K562 (cell line): ENCODE measurements around the gene ZNF644. TPM values are rescaled to one million over a fixed set of nuclear protein-coding genes. Genes with fewer than 3 reads are reported as not detected.
A peak's percentile ranks its signal among the peaks of the same experiment; 100 is the strongest.

Experiments
- ATAC-seq: fragments of 200-7000 bp; cut with Tn5 transposase; 3 replicates; pipeline ENCODE4 v1.9.1; 2020; ENCODE audit warnings: moderate library complexity
- BruUV-seq: library from RNA; stranded (reverse); fragments of 400-500 nt; replicated peaks from 2 replicates; lab custom pipeline; 2021; lab: Mats Ljungman, UMichigan
- CTCF ChIA-PET: fragments of 300-600 bp; formaldehyde crosslinking; extraction: SDS; loops from one replicate; lab custom pipeline; 2021; ENCODE audit warnings: low intra/inter-chr PET ratio; lab: Yijun Ruan, JAX
- POLR2A ChIA-PET: fragments of 300-600, 350-650 bp; sonication (Branson Sonifier 250); formaldehyde crosslinking; extraction: SDS; loops from one replicate; lab custom pipeline; 2021; ENCODE audit warnings: antibody characterized with exemption, inconsistent platforms; lab: Yijun Ruan, JAX
- DNase-seq, 4 experiments: peaks; one replicate each; pipeline versions ENCODE4 v3.0.0 to v3.0.0-alpha.2; 2011 to 2018; ENCODE audit warnings: low spot score in 3 of 4, mixed read lengths in 3 of 4; ENCODE audit errors: extremely low read depth in 1 of 4
- FAIRE-seq: peaks from 2 replicates; lab custom pipeline; 2011; peaks lifted over from hg19 to GRCh38; lab: Jason Lieb, UNC
- H2AFZ ChIP-seq: 2 replicates; pipeline ENCODE4 v1.6.0; 2011; ENCODE audit warnings: low read depth, low read length, control low read depth, inconsistent platforms
- H3K27ac ChIP-seq: fragments of 200-600 bp; 3 replicates; pipeline ENCODE4 v1.8.0; 2011; ENCODE audit warnings: low read depth, mild to moderate bottlenecking, control low read depth, inconsistent platforms, low read length, moderate library complexity, mixed read lengths; ENCODE audit errors: extremely low read depth
- H3K27me3 ChIP-seq, 2 experiments: fragments of 300-600 bp in 1 of 2; 2 replicates in 1 of 2; 3 replicates in 1 of 2; pipeline versions ENCODE4 v1.6.0 to v1.8.0; 2011; ENCODE audit warnings: inconsistent platforms in 2 of 2, low read length in 2 of 2, mild to moderate bottlenecking in 1 of 2, mixed read lengths in 1 of 2, moderate library complexity in 1 of 2; ENCODE audit not compliant: control insufficient read depth in 2 of 2, insufficient read depth in 2 of 2
- H3K36me3 ChIP-seq: fragments of 300-600 bp; 3 replicates; pipeline ENCODE4 v1.8.0; 2011; ENCODE audit warnings: mild to moderate bottlenecking, low read length, inconsistent platforms; ENCODE audit not compliant: control insufficient read depth, insufficient read depth
- H3K4me1 ChIP-seq, 2 experiments: fragments of 200-600 bp in 1 of 2; replicated peaks in 1 of 2; 2 replicates in 1 of 2; 3 replicates in 1 of 2; pipeline versions ENCODE4 v1.5.1 to v1.8.0; 2011; ENCODE audit warnings: inconsistent platforms in 2 of 2, low read length in 2 of 2, mild to moderate bottlenecking in 1 of 2, mixed read lengths in 1 of 2, moderate library complexity in 1 of 2; ENCODE audit not compliant: control insufficient read depth in 2 of 2, insufficient read depth in 2 of 2
- H3K4me2 ChIP-seq: 2 replicates; pipeline ENCODE4 v1.6.1; 2011; ENCODE audit warnings: low read length, control low read depth, inconsistent platforms, mixed read lengths; ENCODE audit not compliant: insufficient read depth
- H3K4me3 ChIP-seq: fragments of 200-600 bp; sonication (generic), shearing (Covaris generic); 2 replicates; pipeline ENCODE4 v1.5.1; 2016; ENCODE audit warnings: control low read depth, inconsistent platforms
- H3K79me2 ChIP-seq: fragments of 200-600 bp; 3 replicates; pipeline ENCODE4 v1.8.0; 2011; ENCODE audit warnings: low read length, inconsistent platforms; ENCODE audit not compliant: control insufficient read depth, insufficient read depth
- H3K9ac ChIP-seq, 2 experiments: 2 replicates each; pipeline versions ENCODE4 v1.6.0 to v1.6.1; 2011; ENCODE audit warnings: low read depth in 2 of 2, low read length in 2 of 2, control low read depth in 1 of 2, inconsistent platforms in 1 of 2, mild to moderate bottlenecking in 1 of 2, mixed read lengths in 1 of 2; ENCODE audit not compliant: insufficient read depth in 1 of 2
- H3K9me1 ChIP-seq: one replicate; pipeline ENCODE4 v1.6.0; 2011; ENCODE audit warnings: inconsistent platforms, mild to moderate bottlenecking, low read length, moderate library complexity; ENCODE audit not compliant: control insufficient read depth, insufficient read depth
- H3K9me3 ChIP-seq: replicated peaks from 2 replicates; pipeline ENCODE4 v1.5.1; 2011; ENCODE audit warnings: low read depth, low read length, inconsistent platforms; ENCODE audit not compliant: control insufficient read depth, insufficient read depth
- H4K20me1 ChIP-seq: replicated peaks from 2 replicates; pipeline ENCODE4 v1.6.1; 2011; ENCODE audit warnings: low read length, inconsistent platforms, mixed read lengths; ENCODE audit not compliant: control insufficient read depth, insufficient read depth
- ARID1B ChIP-seq: fragments of 450-650 bp; IDR thresholded peaks from 2 replicates; pipeline ENCODE4 v1.6.1; 2016; ENCODE audit warnings: antibody characterized with exemption, mild to moderate bottlenecking, inconsistent platforms
- CEBPB ChIP-seq: fragments of 450-650 bp; IDR thresholded peaks from 2 replicates; pipeline ENCODE4 v1.6.1; 2016; ENCODE audit warnings: missing genetic modification characterization, missing compliant biosample characterization
- CEBPG ChIP-seq, 3 experiments: fragments of 200-800 bp in 1 of 3; sonication (Bioruptor generic) in 1 of 3; sonication (generic) in 1 of 3; formaldehyde crosslinking in 1 of 3; IDR thresholded peaks in 2 of 3; conservative IDR thresholded peaks in 1 of 3; 2 replicates each; pipeline versions ENCODE4 v1.6.1 to v1.8.0; 2016 to 2022; ENCODE audit warnings: missing compliant biosample characterization in 2 of 3, missing genetic modification characterization in 2 of 3, mild to moderate bottlenecking in 1 of 3, missing genetic modification reagents in 1 of 3
- FOXA3 ChIP-seq, 2 experiments: fragments of 450-650 bp in 1 of 2; sonication (generic) in 1 of 2; formaldehyde crosslinking; IDR thresholded peaks in 1 of 2; conservative IDR thresholded peaks in 1 of 2; 2 replicates each; pipeline versions ENCODE4 v1.4.0 to v1.8.0; 2020 to 2022; ENCODE audit warnings: mild to moderate bottlenecking in 2 of 2, missing genetic modification reagents in 1 of 2
- LARP7 ChIP-seq: fragments of 450-650 bp; IDR thresholded peaks from 2 replicates; pipeline ENCODE4 v1.6.1; 2016
- RCOR1 ChIP-seq, 2 experiments: IDR thresholded peaks; 2 replicates each; pipeline ENCODE4 v1.6.1; 2012; ENCODE audit warnings: low read depth in 2 of 2, low read length in 2 of 2, borderline replicate concordance in 1 of 2, improper control_type of control experiment in 1 of 2
- VEZF1 ChIP-seq: fragments of 200-800 bp; sonication (Bioruptor generic); IDR thresholded peaks from 2 replicates; pipeline ENCODE4 v1.6.1; 2017; ENCODE audit warnings: missing genetic modification characterization, missing compliant biosample characterization
- ZBTB5 ChIP-seq: fragments of 450-650 bp; IDR thresholded peaks from 2 replicates; pipeline ENCODE4 v1.6.1; 2017; ENCODE audit warnings: antibody characterized with exemption
- ZNF140 ChIP-seq: fragments of 250-450 bp; sonication (Bioruptor Pico); IDR thresholded peaks from 2 replicates; pipeline ENCODE4 v1.8.0; 2021; ENCODE audit warnings: moderate library complexity, mild to moderate bottlenecking, inconsistent platforms
- ZNF282 ChIP-seq: sonication (generic); formaldehyde crosslinking; IDR thresholded peaks from 2 replicates; pipeline ENCODE4 v1.8.1; 2023; ENCODE audit warnings: missing genetic modification reagents
- ZNF316 ChIP-seq: fragments of 450-650 bp; IDR thresholded peaks from 2 replicates; pipeline ENCODE4 v1.6.1; 2016
- in situ Hi-C: fragments of 300-500 bp; cut with MboI; formaldehyde crosslinking; loops from 4 replicates; pipeline ENCODE4 v1.15.0; 2018; ENCODE audit warnings: inconsistent platforms, mixed read lengths
- intact Hi-C: fragments of 100-400 bp; cut with micrococcal nuclease; formaldehyde crosslinking; loops from 2 replicates; pipeline ENCODE4 v1.14.2; 2022
- polyA plus RNA-seq, 8 experiments: library from polyadenylated mRNA; depleted of rRNA in 4 of 8; stranded (reverse) in 5 of 8; unstranded in 3 of 8; fragments of >200 nt; fragmentation: Nextera tagmentation in 2 of 8; fragmentation: Illumina TruSeq in 1 of 8; extraction: Ambion mirVana in 2 of 8; extraction: Trizol in 1 of 8; gene quantifications; 2 replicates each; pipeline versions ENCODE4 v1.2.1 to v1.2.3, GENCODE V29; 2011 to 2014; ENCODE audit warnings: inconsistent platforms in 1 of 8, missing spikeins in 1 of 8
- total RNA-seq, 7 experiments: library from RNA; depleted of rRNA in 6 of 7; stranded (reverse); fragments of >200 nt in 6 of 7; fragmentation: Illumina TruSeq in 2 of 7; extraction: Trizol in 2 of 7; gene quantifications; 2 replicates each; pipeline versions ENCODE4 v1.2.1 to v1.2.3, GENCODE V29; 2011 to 2021; ENCODE audit warnings: low replicate concordance in 1 of 7
- TF ChIP-seq, protein P1 (sequence below): IDR thresholded peaks from 2 replicates; pipeline ENCODE4 v1.6.1; 2012; ENCODE audit warnings: low read depth, low read length, improper control_type of control experiment, borderline replicate concordance

Gene ZNF644
- total and polyA plus RNA-seq, 9 of the 15 experiments (the other 6 are each of a cell fraction or from before 2014, with no cell fraction given) = 25.3 to 71.4 (median 39.6) TPM

DNA sequence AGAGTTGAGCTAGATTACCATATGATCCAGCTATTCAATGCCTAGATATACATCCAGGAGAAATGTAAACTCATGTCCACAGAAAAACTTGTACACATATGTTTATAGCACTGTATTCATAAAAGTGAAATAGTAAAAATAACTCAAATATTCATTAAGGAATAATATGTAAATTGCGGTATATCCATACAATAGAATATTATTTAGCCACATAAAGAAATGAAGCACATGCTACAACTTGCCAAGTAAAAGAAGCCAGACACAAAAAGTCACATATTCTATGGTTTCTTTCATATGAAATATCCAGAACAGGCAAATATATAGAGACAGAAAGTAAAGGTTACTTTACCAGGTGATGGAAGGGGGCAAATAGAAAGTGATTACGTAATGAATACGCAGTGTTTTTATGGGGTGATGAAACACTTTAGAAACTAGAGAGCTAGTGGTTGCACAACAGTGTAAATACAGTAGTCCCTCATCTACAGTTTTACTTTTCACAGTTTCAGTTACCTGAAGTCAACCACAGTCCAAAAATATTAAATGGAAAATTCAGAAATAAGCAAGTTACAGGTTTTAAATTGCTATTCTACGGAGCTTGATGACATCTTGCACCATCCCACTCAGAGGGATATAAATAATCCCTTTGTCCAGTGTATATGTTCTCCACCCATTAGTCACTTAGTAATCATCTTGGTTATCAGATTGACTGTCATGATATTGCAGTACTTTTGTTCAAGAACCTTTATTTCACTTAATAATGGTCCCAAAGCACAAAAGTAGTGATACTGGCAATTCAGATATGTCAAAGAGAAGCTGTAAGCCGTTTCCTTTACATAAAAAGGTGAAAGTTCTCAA is 62.3 kb downstream of the ZNF644 start (continued):
- TF ChIP-seq CEBPB (tag) = peak; percentile 95
- TF ChIP-seq FOXA3 (CRISPR knock-in tag; conservative IDR thresholded peaks at IDR 0.05 in 1 of 2, IDR thresholded peaks at IDR 0.05 in 1 of 2) = peak; percentile 64 to 87; a peak in 3 of 4 replicates
- TF ChIP-seq CEBPG (CRISPR knock-in tag; IDR thresholded peaks at IDR 0.05) = peak; percentile 74
- peak; percentile 94 to 96 for TF ChIP-seq CEBPG (tag; conservative IDR thresholded peaks at IDR 0.05 in 1 of 2, IDR thresholded peaks at IDR 0.05 in 1 of 2)
- TF ChIP-seq, all 486 proteins: peak for 11

GRCh38 chr1:90957497-90957896 is 64.3 kb downstream of the ZNF644 start:
- in situ Hi-C loops (no loop called here), intact Hi-C loops (no loop called here)
- POLR2A ChIA-PET = no interaction called here
- CTCF ChIA-PET = no interaction called here
- no TSS peak for BruUV-seq
- no peaks in the 10 kb centered on the region for H4K20me1 ChIP-seq
- DNase-seq (no peak), ATAC-seq (no peak), FAIRE-seq (no peak)
- no peak overlapping the region for H3K9ac ChIP-seq
- H3K36me3 ChIP-seq = peaks cover 5% of the 10 kb centered on the region; the same call in 2 of the 3 replicates
- H3K4me2 ChIP-seq = no peak overlapping the region
- no peaks in the 10 kb centered on the region for H3K27me3 ChIP-seq
- H3K27ac ChIP-seq = no peak overlapping the region
- H3K79me2 ChIP-seq = peaks cover 81% of the 10 kb centered on the region
- no peak overlapping the region for H3K4me3 ChIP-seq
- no peak overlapping the region for H2AFZ ChIP-seq
- H3K9me3 ChIP-seq = no peaks in the 10 kb centered on the region
- H3K4me1 ChIP-seq = no peaks in the 10 kb centered on the region
- H3K9me1 ChIP-seq = no peaks in the 10 kb centered on the region
- TF ChIP-seq VEZF1 (CRISPR knock-in tag) = no peak
- TF ChIP-seq ZNF140 (CRISPR knock-in tag) = no peak
- no peak for TF ChIP-seq ZBTB5
- no peak for TF ChIP-seq ZNF316
- no peak for TF ChIP-seq ZNF282 (CRISPR knock-in tag)
- TF ChIP-seq LARP7 = no peak
- TF ChIP-seq ARID1B = no peak
- no peak for TF ChIP-seq RCOR1 (IDR thresholded peaks at IDR 0.05; ENCODE audit: borderline replicate concordance in 1 of 2, low read depth in 2 of 2, low read length in 2 of 2)
- TF ChIP-seq, protein P1, sequence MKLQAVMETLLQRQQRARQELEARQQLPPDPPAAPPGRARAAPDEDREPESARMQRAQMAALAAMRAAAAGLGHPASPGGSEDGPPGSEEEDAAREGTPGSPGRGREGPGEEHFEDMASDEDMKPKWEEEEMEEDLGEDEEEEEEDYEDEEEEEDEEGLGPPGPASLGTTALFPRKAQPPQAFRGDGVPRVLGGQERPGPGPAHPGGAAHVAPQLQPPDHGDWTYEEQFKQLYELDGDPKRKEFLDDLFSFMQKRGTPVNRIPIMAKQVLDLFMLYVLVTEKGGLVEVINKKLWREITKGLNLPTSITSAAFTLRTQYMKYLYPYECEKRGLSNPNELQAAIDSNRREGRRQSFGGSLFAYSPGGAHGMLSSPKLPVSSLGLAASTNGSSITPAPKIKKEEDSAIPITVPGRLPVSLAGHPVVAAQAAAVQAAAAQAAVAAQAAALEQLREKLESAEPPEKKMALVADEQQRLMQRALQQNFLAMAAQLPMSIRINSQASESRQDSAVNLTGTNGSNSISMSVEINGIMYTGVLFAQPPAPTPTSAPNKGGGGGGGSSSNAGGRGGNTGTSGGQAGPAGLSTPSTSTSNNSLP = no peak
